Activated CD4-positive, alpha-beta T cell treated with anti-CD3 and anti-CD28 coated beads for 48 hours (primary cell): Measurements from ENCODE around the gene SEPTIN8.
"Not testable (repeated sequence)": the region's sequence is repeated elsewhere in the genome, so short reads cannot be mapped to it uniquely, and the experiment has no call there.

Source experiments
- DNase-seq: peaks from one replicate; pipeline ENCODE4 v3.0.0-alpha.2; 2020

SEPTIN8 gene

GRCh38 chr5:132812781-132813598 is 36.0 kb upstream of the SEPTIN8 start, which contains the start of gene SOWAHA:
SOWAHA (plus strand) TSS chr5:132813302; CDS start chr5:132813622, 320 bp downstream.
- peak; percentile 8 for DNase-seq

- DNase-seq = no peak
Measured at GRCh38 chr5:132812123-132812765, 35.2 kb upstream of the SEPTIN8 start.

DNA sequence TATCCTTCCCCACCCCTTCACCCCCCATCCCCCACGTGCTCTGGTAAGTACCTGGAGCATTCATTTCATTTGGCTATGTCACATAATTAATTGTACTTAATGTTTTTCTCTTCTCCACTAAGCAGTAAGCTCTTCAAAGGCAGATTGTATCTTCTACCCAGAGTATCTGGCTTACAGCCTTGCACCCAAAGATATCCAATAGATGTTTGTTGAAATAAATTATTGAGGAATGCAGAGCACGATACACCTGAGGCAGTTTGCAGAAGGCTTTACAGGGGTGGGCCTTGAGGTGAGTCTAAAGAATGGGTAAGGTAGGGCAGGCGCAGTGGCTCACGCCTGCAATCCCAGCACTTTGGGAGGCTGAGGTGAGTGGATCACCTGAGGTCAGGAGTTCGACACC is 33.6 kb upstream of the SEPTIN8 start:
- no peak for DNase-seq

DNA sequence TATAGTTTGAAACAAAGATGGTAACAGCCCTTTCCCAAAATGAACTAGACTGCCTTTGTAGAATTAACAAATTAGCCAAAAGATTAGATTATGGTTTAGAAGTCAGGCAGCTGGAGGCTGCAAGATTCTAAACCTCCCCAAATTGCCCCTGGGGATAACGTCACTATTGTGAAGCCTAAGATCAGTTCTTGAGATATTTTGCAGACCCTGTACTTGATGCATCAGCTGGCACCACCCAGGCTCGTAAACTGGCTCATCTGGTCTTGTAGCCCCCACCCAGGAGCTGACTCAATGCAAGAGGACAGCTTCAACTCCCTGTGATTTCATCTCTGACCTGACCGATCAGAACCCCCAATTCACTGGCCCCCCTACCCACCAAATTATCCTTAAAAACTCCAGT is 31.8 kb upstream of the SEPTIN8 start:
- no peak for DNase-seq

GRCh38 chr5:132808448-132808847 is 31.4 kb upstream of the SEPTIN8 start:
- DNase-seq = no peak

DNA sequence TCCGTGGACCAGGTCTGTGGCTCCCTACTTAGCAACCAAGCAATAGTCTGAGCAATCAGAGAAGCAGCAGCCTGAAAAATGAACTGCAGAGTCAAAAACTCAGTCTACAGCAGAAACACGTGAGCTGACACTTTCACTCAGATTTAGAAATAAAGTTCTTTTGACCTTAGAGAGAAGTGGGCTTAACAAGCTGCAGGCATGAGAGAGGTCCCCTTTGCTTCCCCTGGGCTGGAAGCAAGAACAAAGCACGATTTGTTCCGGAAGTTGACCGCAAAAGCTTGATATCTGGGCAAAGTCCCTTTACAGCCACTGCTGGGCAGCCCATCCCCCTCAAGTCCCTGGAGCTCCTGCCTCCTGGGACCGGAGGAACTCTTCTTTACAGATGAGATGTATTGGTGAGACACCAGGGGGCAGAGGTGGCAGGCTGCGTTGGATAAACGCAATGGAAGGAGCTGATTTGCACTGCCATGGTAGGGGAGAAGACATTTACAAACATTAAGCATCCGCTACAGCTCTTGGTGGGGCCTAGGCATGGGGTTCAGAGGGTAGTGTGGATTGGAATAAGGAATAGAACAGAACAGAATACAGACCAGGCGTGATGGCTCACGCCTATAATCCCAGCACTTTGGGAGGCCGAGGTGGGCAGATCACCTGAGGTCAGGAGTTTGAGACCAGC is 30.3 kb upstream of the SEPTIN8 start:
- peak; percentile 15 for DNase-seq

DNA sequence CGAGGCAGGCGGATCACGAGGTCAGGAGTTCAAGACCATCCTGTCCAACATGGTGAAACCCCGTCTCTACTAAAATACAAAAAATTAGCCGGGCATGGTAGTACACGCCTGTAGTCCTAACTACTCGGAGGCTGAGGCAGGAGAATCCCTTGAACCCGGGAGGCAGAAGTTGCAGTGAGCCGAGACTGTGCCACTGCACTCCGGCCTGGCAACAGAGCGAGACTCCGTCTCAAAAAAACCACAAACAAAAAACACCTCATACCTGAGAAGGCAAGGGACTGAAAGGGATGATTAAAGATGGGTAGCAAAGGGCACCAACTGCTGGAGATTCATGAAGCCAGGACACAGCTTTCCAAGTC is 29.7 kb upstream of the SEPTIN8 start:
- not testable (repeated sequence) for DNase-seq

- DNase-seq = not testable (repeated sequence)
Measured at GRCh38 chr5:132805872-132806271, 28.8 kb upstream of the SEPTIN8 start.

GRCh38 chr5:132804219-132804618 is 27.2 kb upstream of the SEPTIN8 start:
- not testable (repeated sequence) for DNase-seq

DNA sequence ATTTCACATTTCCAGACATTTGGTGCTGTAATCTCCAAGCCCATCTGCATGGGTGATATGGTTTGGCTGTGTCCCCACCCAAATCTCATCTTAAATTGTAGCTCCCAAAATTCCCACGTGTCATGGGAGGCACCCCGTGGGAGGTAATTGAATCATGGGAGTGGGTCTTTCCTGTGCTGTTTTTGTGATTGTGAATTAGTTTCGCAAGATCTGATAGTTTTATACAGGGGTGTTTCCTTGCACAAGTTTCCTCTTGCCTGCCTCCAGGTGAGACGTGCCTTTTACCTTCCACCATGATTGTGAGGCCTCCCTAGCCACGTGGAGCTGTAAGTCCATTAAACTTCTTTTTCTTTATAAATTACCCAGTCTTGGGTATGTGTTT is 25.6 kb upstream of the SEPTIN8 start:
- DNase-seq = not testable (repeated sequence)

- DNase-seq = no peak
Measured at GRCh38 chr5:132802044-132802684, 25.1 kb upstream of the SEPTIN8 start.

DNA sequence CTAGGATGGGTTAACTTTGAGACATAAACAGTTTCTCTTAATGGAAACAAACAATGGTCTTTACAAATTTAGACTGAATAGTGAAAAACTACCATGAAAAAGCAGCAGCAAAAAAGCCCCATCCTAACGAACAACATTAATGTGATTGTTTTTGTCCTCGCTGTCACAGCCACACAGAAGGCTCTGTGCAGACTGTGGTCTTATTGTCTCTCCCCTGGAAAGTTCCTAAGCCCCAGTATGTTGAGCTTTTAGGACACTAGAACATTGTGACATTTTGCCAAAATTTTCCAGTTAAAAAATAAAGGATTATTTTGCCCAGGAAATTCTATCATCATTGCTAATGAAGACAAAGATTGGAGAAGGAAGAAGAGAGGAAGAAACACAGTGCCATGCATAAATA is 23.5 kb upstream of the SEPTIN8 start:
- no peak for DNase-seq

DNA sequence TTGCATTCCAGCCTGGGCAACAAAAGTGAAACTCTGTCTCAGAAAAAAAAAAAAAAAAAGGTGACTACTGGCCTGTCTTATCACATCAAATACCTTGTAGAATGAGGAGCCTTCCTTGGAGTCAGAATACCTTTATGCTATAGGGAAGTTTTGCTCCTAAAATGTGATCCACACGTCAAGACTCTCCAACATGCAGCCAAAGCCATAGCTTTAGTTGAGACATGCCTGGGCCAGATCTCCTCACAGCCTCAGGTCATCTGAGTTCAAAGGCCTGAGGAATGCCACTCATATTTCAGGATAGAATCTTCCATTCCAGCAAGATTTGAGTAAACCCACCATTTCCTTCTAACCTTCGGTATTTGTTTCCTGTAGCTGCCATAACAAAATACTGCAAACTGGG is 22.4 kb upstream of the SEPTIN8 start:
- no peak for DNase-seq

GRCh38 chr5:132797651-132798050 is 20.6 kb upstream of the SEPTIN8 start:
- DNase-seq = no peak

DNA sequence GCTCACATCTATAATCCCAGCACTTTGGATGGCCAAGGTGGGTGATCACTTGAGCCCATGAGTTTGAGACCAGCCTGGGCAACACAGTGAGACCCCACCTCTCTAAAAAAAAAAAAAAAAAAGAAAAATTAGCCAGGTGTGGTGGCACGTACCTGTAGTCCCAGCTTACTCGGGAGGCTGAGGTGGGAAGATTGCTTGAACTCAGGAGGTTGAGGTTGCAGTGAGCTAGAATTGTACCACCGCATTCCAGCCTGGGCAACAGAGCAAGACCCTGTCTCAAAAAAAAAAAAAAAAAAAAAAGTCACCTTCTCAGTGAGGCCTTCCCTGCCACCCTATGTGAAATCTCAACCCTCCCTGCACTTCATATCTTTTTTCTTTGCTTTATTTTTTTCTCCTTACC is 14.0 kb upstream of the SEPTIN8 start:
- DNase-seq = no peak

GRCh38 chr5:132790201-132790865 is 13.3 kb upstream of the SEPTIN8 start:
- no peak for DNase-seq

- no peak for DNase-seq
Measured at GRCh38 chr5:132788990-132789886, 12.2 kb upstream of the SEPTIN8 start.

DNA sequence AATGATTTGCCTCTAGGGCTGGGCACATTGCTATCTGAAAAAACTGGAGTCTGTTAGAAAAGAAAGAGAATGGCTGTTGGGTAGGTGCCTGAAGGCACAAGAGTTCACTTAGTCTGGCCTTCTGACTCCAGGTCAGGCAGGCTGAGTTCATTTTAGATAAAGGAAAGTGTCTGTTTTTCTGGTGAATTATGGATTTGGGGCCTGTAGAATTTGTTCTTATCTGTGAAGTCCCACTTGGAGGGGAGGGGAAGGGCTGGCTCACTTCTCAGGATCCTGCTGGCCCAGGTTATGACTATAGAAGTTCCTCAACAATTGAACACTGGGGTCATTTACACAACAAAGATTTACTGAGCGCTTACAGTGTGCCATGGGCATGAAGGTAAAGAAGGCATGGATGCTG is 11.5 kb upstream of the SEPTIN8 start:
- no peak for DNase-seq

- no peak for DNase-seq
Measured at GRCh38 chr5:132787076-132787475, 10.0 kb upstream of the SEPTIN8 start.

DNA sequence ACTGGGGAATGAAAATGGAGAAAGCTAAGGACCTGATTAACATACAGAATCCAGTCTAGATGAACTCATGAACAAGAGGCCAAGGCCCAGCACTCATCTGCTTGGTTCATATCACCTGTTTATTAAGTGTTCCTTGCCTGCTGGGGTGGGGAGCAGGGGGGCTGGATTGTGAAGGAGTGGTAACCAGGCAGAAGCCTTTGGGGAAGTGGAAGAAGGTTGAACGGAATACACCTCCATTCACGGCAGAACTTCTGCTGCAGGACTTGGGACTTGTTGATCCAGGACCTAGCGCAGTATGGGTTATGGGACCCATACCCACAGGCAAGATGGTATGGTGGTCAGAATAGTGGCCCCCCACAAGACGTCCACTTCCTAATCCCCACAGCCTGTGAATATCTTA is 8.8 kb upstream of the SEPTIN8 start:
- DNase-seq = no peak

DNA sequence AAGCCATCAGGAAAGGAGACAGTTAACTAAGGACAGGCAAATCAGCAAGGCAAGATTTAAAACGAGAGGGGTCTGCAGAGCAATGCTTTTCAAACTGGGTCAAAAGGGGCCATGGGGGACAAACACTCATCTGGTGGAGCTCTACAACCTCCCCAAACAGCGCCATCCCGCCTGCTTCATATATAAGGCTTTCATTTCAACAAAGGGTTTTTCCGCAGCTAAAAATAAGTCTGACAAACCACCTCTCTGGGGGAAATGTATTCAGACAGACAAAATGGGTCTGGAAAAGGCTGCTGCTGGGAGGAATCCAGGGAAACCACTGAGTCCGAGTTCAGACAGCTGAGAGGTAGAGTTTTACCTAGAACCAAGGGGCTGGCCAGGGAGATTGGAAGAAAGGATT is 8.3 kb upstream of the SEPTIN8 start:
- DNase-seq = no peak

GRCh38 chr5:132782101-132782500 is 5.1 kb upstream of the SEPTIN8 start:
- no peak for DNase-seq
